ENCODE data around the gene FARP1.

DNA sequence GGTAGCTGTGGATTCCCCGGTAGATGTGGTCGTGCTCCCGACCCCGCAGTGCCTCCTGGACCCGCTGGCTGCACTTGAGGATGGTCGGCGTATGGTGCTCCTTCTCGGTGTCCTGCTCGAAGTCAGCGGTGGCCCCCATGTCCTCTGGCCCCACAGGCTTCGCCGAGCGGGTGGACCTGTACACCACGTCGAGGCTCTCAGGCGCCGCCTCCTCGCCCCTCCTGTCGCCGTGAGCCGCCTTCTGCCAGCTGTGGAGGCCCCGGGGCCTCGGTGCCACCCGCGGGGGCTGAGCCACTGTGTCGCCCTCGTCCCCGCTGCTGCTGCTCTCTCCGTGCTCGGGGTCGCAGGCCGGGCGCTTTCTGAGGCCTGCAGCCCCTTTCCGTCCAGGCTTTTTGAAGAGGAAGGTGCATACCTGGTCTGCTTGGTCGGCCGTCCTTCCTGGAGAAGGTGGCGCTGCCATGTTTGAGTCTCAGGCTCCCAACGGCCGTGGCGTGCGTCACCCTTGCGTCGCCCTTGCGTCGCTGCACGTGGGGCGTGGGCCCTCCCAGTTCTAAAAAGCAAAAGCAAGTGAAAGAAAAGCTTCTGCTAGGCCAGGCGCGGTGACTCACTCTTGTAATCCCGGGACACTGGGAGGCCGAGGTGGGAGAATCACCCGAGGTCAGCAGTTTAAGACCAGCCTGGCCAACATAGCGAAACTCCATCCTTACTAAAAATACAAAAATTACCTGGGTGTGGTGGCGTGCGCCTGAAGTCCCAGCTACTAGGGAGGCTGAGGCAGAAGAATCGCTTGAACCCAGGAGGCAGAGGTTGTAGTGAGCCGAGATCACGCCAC is 34.1 kb downstream of the FARP1 start, which contains the start of gene RNF113B:
- TF ChIP-seq, protein P1, sequence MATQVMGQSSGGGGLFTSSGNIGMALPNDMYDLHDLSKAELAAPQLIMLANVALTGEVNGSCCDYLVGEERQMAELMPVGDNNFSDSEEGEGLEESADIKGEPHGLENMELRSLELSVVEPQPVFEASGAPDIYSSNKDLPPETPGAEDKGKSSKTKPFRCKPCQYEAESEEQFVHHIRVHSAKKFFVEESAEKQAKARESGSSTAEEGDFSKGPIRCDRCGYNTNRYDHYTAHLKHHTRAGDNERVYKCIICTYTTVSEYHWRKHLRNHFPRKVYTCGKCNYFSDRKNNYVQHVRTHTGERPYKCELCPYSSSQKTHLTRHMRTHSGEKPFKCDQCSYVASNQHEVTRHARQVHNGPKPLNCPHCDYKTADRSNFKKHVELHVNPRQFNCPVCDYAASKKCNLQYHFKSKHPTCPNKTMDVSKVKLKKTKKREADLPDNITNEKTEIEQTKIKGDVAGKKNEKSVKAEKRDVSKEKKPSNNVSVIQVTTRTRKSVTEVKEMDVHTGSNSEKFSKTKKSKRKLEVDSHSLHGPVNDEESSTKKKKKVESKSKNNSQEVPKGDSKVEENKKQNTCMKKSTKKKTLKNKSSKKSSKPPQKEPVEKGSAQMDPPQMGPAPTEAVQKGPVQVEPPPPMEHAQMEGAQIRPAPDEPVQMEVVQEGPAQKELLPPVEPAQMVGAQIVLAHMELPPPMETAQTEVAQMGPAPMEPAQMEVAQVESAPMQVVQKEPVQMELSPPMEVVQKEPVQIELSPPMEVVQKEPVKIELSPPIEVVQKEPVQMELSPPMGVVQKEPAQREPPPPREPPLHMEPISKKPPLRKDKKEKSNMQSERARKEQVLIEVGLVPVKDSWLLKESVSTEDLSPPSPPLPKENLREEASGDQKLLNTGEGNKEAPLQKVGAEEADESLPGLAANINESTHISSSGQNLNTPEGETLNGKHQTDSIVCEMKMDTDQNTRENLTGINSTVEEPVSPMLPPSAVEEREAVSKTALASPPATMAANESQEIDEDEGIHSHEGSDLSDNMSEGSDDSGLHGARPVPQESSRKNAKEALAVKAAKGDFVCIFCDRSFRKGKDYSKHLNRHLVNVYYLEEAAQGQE (IDR thresholded peaks at IDR 0.05; ENCODE audit: insufficient read depth in 1 of 2, low read depth in 2 of 2, low read length in 2 of 2): no peak
- no peak for TF ChIP-seq TAF1 (IDR thresholded peaks at IDR 0.05; ENCODE audit: borderline replicate concordance, insufficient read depth, low read length)
- no peak for TF ChIP-seq SIN3A (IDR thresholded peaks at IDR 0.05; ENCODE audit: borderline replicate concordance, insufficient read depth, low read length)

Data from PFSK-1 (cell line).